Activated CD8-positive, alpha-beta T cell treated with anti-CD3 and anti-CD28 coated beads for 36 hours (primary cell): Measurements from ENCODE around the gene CACNA2D4. TPM values are rescaled to one million over a fixed set of nuclear protein-coding genes. Genes with fewer than 3 reads are reported as not detected.

ENCODE experiments used
- ATAC-seq: fragments of 200-7000 bp; cut with Tn5 transposase; one replicate; pipeline ENCODE4 v1.10.0; 2021; ENCODE audit warnings: mild to moderate bottlenecking, moderate library complexity
- CTCF ChIA-PET: fragments of 350-600 bp; sonication (Branson Sonifier 250); formaldehyde crosslinking; loops from one replicate; lab custom pipeline; 2021; ENCODE audit warnings: antibody characterized with exemption; lab: Charles Lee
- POLR2A ChIA-PET: fragments of 350-600 bp; sonication (Branson Sonifier 250); formaldehyde crosslinking; loops from one replicate; lab custom pipeline; 2021; ENCODE audit warnings: antibody characterized with exemption; lab: Charles Lee
- DNase-seq: peaks from one replicate; pipeline ENCODE4 v3.0.0-alpha.2; 2020
- H3K27ac Mint-ChIP-seq: one replicate; pipeline ENCODE4 v1.8.0; 2021; ENCODE audit warnings: mild to moderate bottlenecking, mixed read lengths
- H3K27me3 Mint-ChIP-seq: one replicate; pipeline ENCODE4 v1.8.0; 2021; ENCODE audit warnings: mixed read lengths
- H3K36me3 Mint-ChIP-seq: one replicate; pipeline ENCODE4 v1.8.0; 2021; ENCODE audit warnings: low read depth, mixed read lengths
- H3K4me1 Mint-ChIP-seq: one replicate; pipeline ENCODE4 v1.8.0; 2021; ENCODE audit warnings: low read depth, mixed read lengths
- H3K4me3 Mint-ChIP-seq: one replicate; pipeline ENCODE4 v1.8.0; 2021; ENCODE audit warnings: mild to moderate bottlenecking, moderate library complexity, mixed read lengths
- H3K9me3 Mint-ChIP-seq: one replicate; pipeline ENCODE4 v1.8.0; 2021; ENCODE audit warnings: mixed read lengths
- intact Hi-C: fragments of 100-400 bp; cut with micrococcal nuclease; formaldehyde crosslinking; loops from one replicate; pipeline ENCODE4 v1.10.0; 2022
- total RNA-seq, 2 experiments: library from RNA; stranded (reverse); gene quantifications; one replicate each; pipeline ENCODE4 v1.2.3, GENCODE V29; 2021
- TF ChIP-seq, protein P1 (sequence below): fragments of 200-600 bp; IDR thresholded peaks from one replicate; pipeline ENCODE4 v1.8.0; 2022; ENCODE audit warnings: antibody characterized with exemption, mild to moderate bottlenecking

The CACNA2D4 gene
- total RNA-seq, 2 experiments from 2014 or later: 4.2 to 4.3 TPM

DNA sequence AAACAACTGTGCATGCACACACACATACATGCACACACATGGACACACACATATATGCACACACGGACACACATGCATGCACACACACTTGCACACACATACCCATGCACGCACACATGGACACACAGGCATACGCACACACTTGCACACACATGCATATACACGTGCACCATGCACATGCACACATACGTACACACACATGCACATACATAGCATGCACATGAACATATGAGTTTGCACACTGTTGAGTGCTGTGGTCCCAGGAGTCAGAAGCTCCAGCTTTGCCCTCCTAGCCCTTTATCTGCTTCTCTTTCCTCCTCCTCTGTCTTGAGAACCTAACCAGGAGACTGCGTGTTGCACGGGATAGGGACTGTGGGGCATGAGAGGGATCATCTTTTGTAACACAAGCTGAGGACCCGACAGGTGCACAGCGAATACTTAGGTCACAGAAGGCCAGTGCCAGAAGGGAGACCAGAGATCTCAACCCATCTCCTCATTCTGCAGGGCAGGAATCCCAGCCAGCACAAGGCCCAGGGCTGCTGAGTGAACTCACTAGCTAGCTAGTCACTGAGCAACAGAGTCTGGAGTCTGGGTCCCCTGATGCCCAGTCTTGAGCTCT lies 101.6 kb downstream of the CACNA2D4 start:
- Mint-ChIP-seq H3K27ac (no peak overlapping the region), H3K36me3 (no peaks in the 10 kb centered on the region), H3K27me3 (peaks cover 12% of the 10 kb centered on the region), H3K4me3 (no peak overlapping the region), H3K9me3 (no peaks in the 10 kb centered on the region), H3K4me1 (no peaks in the 10 kb centered on the region)
- POLR2A ChIA-PET: no interaction called here
- no peak for DNase-seq
- TF ChIP-seq, protein P1, sequence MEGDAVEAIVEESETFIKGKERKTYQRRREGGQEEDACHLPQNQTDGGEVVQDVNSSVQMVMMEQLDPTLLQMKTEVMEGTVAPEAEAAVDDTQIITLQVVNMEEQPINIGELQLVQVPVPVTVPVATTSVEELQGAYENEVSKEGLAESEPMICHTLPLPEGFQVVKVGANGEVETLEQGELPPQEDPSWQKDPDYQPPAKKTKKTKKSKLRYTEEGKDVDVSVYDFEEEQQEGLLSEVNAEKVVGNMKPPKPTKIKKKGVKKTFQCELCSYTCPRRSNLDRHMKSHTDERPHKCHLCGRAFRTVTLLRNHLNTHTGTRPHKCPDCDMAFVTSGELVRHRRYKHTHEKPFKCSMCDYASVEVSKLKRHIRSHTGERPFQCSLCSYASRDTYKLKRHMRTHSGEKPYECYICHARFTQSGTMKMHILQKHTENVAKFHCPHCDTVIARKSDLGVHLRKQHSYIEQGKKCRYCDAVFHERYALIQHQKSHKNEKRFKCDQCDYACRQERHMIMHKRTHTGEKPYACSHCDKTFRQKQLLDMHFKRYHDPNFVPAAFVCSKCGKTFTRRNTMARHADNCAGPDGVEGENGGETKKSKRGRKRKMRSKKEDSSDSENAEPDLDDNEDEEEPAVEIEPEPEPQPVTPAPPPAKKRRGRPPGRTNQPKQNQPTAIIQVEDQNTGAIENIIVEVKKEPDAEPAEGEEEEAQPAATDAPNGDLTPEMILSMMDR: no peak
- CTCF ChIA-PET: interaction anchor here (1.0 kb wide), 1 partner anchor 123 kb away, joined by 3 read pairs; no protein-coding TSS in a partner anchor
- intact Hi-C loops: no loop called here
- ATAC-seq: no peak

DNA sequence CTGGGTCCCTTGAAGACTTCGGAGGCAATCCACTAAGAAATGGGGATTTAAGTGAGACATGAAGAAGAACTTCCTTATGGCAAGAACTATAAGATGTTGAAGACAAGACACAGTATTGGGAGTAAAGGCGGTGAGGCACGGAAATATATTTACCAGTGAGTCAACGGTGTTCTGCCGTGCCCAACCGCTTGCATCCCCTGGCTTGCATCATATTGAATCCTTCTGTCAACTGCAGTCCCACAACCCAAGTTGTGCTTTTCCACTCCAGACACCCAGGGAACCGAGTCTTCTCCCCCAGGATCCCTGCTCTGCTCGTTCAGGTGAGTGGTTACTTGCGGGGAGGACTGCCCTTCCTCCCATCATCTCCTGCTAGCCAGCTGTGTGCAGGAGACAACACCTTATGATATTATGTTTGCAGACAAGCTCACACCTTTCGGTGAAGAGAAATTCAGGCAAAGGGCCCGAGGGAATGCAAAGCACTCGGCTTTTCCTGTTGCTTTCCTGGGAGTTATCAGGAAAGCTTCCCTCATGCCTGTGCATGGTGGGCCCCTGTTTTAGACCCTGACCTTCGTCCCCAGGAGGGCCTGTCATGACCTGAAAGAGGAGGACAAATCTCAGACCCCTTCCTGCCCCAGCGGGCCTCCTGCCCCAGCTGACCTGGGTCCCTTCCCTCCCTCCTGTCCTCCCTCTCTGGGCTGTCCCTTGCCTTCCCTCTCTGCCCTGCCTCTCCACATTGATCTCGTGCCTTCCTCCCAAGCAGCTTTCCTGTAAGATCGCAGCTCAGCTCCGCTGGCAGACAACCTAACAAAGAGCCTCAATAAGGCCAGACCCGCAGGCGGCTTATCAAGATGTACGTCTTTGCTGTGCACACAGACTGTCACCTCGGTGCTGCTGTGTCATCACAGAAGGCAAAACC lies 102.4 kb downstream of the CACNA2D4 start:
- peaks cover 12% of the 10 kb centered on the region for H3K27me3 Mint-ChIP-seq
- no peak overlapping the region for H3K4me3 Mint-ChIP-seq
- ATAC-seq (no peak), DNase-seq (no peak)
- ChIA-PET CTCF (interaction anchor here (1.0 kb wide), 1 partner anchor 124 kb away, joined by 3 read pairs; no protein-coding TSS in a partner anchor), POLR2A (no interaction called here)
- no peak overlapping the region for H3K27ac Mint-ChIP-seq
- H3K4me1 Mint-ChIP-seq: no peaks in the 10 kb centered on the region
- intact Hi-C loops: no loop called here
- no peaks in the 10 kb centered on the region for H3K9me3 Mint-ChIP-seq
- TF ChIP-seq, protein P1: no peak
- H3K36me3 Mint-ChIP-seq: no peaks in the 10 kb centered on the region

DNA sequence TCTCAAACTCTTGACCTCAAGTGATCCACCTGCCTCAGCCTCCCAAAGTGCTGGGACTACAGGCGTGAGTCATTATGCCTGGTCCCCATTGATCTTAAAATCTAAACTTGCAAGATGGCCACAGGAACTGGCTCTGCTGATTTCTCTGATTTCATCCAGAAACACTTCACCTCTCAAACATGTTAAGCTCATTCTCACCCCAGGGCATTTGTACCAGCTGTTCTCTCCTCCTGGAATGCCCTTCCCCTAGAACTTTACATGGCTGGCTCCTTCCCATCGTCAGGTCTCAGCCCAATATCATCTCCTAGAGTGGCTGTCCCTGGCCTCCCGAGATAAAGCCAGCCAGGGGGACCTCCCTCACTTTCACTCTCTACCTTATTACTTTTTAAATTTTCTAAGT lies 103.3 kb downstream of the CACNA2D4 start:
- ChIA-PET POLR2A (no interaction called here), CTCF (interaction anchor here (1.6 kb wide), 1 partner anchor 125 kb away, joined by 7 read pairs; no protein-coding TSS in a partner anchor)
- Mint-ChIP-seq H3K36me3 (no peaks in the 10 kb centered on the region), H3K27ac (no peak overlapping the region), H3K27me3 (peaks cover 3% of the 10 kb centered on the region), H3K9me3 (no peaks in the 10 kb centered on the region), H3K4me3 (no peak overlapping the region), H3K4me1 (peaks cover under 1% of the 10 kb centered on the region)
- DNase-seq: no peak
- intact Hi-C loops: no loop called here
- no peak for ATAC-seq
- TF ChIP-seq, protein P1: no peak

DNA sequence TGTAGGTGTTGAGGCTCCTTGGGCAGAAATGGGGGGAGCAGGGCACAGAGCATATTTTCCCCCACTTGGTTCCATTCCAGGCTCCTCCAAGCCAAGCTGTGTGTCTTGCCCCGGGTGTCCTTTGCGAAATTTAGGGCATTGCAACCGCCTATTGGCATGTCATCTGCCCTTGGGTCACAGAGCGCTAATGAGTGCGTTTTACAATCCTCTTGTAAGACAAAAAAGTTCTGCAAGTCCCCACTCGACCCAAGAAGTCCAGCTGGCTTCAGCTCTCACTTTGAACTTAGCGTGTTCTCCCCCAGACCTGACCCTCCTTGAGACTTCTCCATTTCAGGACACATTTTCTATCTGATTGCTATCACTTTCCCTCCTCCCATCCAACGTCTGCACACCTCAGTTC lies 104.2 kb downstream of the CACNA2D4 start:
- H3K4me3 Mint-ChIP-seq: no peak overlapping the region
- H3K27ac Mint-ChIP-seq: no peak overlapping the region
- ChIA-PET POLR2A (no interaction called here), CTCF (interaction anchor here (1.6 kb wide), 1 partner anchor 126 kb away, joined by 7 read pairs; no protein-coding TSS in a partner anchor)
- no peaks in the 10 kb centered on the region for H3K36me3 Mint-ChIP-seq
- no peak for ATAC-seq
- H3K27me3 Mint-ChIP-seq: peaks cover 1% of the 10 kb centered on the region
- intact Hi-C loops: no loop called here
- TF ChIP-seq, protein P1: no peak
- H3K4me1 Mint-ChIP-seq: peaks cover 2% of the 10 kb centered on the region
- no peak for DNase-seq
- H3K9me3 Mint-ChIP-seq: no peaks in the 10 kb centered on the region
